Amygdala (tissue), 56 donors: ENCODE results near the gene SP4.

Experiments used
- DNase-seq, 56 donors: peaks; one replicate each; lab custom pipeline; 2025; lab: John Stamatoyannopoulos, UW

SP4 gene

DNA sequence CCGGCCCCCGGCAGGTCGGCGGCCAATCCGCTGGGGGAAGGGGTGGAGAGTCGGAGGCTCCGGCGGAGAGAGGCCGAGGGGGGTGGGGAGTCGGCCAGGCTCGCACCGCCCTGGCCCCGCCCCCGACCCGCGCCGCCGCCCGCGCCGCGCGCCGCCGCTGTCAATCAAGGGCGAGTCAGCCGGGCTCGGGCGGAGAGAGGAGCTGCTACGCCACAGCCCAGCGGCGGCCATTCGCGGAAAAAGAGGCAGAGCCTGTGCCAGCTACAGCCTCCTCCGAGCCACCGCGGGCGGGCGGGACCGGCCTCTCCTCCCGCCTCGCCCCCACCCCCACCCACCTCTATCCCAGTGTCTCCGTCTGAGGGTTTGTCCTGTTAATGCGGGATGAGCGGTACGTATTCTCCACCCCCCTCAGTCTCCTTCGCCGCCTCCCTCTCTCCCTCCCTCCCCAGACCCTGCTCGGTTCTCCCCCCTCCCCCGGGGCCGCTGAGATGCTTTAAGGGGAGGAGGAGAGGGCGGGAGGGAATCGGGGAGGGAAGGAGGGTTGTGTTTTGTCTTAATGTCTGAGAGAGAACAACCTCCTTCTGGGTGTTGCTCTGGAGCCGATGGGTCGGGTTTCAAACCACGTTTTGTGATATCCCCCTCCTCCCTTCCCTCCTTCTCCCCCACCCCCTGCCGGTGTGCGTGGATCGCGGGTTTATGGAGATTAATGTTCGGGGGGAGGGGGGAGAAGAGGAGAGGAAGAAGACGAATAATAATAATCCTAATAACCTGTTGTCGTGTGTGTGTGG lies at the start of gene SP4:
Gene SP4 (plus strand): TSS at position 213 of the 788 bp plus-strand sequence. CDS start 169 bp downstream, at position 382.
- peak; percentile 60 to 98 (median 93) for DNase-seq

GRCh38 chr7:21383227-21384220 lies 44.4 kb upstream of the SP4 start:
- no peak for DNase-seq

DNA sequence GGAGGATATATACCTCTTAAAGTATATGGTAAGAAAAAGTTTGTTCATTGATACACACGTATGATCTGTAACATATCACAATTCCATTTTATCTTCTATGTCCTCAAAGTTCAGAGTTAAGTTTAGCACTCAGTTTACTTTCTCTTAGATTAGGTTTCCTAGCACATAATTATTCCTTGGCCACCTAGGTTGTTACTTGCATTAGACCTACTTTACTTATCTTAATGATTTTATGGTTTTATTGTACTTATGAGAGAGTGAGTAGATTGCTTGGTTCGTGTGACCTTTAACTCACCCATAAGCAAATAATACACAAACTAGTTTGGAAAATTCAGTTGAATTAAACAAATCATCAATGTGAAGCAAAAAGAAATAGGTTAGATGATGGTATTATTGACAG lies 33.9 kb upstream of the SP4 start:
- no peak for DNase-seq

DNA sequence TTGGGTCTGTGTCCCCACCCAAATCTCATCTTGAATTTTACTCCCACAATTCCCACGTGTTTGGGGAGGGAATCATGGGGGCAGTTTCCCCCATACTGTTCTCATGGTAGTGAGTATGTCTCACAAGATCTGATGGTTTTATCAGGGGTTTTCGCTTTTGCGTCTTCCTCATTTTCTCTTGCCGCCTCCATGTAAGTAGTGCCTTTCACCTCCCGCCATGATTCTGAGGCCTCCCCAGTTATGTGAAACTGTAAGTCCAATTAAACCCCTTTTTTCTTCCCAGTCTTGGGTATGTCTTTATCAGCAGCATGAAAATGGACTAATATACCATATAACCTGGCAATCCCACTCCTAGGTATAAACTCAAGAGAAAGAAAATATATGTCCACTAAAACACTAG lies 25.9 kb upstream of the SP4 start:
- no peak for DNase-seq

DNA sequence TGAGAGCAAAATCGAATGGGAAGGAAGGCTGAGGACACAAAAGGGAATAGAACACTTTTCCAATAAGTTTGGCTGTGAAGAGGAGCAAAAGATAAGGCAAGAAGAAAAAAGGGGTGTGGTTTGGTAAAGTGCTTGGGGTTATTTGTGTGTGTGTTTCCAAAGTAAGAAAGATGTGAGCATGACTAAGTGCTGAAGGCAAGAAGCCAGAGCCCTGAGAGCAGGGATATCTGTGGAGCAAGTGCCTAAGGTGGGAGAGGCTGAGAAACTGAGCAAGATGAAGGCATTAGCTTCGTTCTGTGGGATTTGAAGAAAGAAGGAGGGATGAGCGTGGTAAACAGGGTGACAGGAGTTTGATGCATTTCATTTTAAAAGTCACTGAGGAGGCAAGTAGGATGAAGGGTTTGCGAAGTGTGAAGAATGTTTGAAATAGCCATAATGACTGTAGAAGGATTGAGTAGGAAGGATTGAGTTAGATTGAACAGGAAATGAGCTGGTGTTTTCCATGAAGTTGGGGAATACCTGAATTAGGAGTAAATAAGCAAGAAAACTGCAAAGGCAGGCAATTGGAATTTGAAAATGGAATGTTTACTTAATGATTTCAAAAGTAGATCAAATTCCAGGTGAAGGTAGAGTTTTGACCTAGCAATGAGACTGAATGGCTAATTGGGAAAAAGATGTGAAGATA lies 19.9 kb upstream of the SP4 start:
- DNase-seq: no peak

DNA sequence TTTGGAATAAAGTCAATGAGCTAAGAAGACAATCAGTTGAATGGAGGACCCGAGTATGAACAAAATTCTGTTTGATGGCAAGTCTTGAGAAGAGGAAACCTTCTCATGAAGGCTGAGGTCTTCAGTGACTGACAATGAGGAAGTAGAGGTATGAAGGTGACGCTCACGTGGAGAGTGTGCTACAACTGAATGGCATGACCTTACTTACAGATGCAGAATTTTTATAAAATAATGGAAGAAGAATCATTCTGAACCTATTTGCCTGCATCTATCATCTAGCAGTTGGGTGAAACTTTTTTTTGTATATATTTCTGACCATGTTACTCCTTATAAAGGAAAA lies 19.4 kb upstream of the SP4 start:
- DNase-seq: no peak

- DNase-seq: no peak
These were observed 15.5 kb upstream of the SP4 start for GRCh38 chr7:21412410-21412851.

- peak in 5 of 56 donors; percentile 3 to 16 (median 9) for DNase-seq
These were observed 14.9 kb upstream of the SP4 start for GRCh38 chr7:21412957-21413356.

GRCh38 chr7:21413502-21413901 lies 14.4 kb upstream of the SP4 start:
- no peak for DNase-seq

DNA sequence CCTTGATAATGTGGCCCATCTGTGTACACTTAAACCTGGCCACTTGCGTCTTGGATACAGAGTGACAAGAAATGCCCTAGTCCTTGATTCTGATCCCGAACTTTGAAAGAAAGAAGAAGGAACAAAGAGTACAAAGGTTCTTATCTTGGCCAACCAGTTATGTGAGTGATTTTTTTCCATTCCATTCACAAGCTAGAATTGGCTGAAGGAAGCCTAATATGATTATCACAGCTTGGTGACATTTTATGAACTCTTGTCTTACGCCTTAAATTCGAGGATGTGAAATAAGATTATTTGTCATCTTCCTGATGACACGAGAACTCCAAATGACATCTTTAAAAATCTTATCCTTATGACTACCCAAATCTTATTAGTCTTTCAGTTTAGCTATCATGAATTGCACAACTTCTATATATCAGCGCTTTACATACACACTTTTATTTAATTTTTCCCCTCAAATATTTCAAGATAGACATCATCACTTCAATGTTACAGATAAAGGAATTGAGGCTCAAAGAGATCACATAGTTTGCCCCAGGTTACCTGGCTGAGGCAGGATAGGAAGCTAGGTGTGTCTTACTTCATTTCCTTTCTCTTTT lies 13.0 kb upstream of the SP4 start:
- DNase-seq: no peak

DNA sequence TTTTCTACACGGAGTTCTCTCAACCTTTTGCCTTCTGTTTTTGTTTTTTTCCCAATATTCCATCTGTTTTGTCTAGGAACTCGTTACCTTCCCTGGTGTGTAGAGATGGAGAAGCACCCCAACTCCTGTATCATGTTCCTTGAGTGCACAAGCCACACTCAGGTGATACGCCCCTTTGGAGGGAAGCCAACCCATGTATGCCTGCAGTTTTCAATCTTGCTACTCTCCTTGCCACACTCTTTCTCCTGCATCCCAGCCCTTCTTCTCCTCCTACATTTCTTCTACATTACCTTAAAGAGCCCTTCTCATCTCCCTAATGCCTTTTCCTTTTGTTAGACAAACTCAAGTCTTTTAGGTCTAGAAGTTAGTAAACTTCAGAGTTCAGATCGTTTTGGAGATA lies 10.2 kb upstream of the SP4 start:
- DNase-seq: no peak

DNA sequence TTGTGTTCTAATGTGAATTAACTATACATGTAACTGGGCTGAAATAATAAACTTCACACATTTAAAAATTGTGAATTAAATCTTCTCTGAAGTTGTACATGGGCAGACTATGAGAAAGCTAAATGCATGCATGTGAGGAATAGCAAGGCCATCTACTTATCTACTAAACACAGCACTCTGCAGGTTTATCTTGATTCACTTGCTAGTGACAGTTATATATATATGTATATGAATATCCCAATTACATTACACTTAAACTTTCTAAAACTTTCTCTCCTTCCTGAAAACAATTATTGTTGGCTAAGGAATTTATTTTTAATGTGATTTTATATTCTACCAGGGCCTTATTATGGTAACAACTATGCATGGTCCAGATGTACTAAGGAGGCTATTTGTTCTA lies 5.1 kb upstream of the SP4 start:
- no peak for DNase-seq

- DNase-seq: no peak
These were observed 2.6 kb upstream of the SP4 start for GRCh38 chr7:21425290-21425689.

GRCh38 chr7:21426286-21427181 lies 1.3 kb upstream of the SP4 start:
- peak in 1 of 56 donors; percentile 36 for DNase-seq

- DNase-seq: peak; percentile 81 to 99 (median 98)
These were observed 557 bp upstream of the SP4 start for GRCh38 chr7:21427182-21427870.

DNA sequence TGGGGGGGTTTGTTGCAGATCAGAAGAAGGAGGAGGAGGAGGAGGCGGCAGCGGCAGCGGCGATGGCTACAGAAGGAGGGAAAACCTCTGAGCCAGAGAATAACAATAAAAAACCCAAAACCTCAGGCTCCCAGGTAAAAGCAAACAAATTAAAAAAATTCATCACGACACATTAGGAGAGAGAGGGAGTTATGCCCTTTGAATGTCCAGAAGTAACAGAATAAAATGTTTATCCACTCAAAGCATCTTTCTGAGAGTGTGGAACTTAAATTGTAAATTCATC lies 717 bp downstream of the SP4 start:
- no peak for DNase-seq

DNA sequence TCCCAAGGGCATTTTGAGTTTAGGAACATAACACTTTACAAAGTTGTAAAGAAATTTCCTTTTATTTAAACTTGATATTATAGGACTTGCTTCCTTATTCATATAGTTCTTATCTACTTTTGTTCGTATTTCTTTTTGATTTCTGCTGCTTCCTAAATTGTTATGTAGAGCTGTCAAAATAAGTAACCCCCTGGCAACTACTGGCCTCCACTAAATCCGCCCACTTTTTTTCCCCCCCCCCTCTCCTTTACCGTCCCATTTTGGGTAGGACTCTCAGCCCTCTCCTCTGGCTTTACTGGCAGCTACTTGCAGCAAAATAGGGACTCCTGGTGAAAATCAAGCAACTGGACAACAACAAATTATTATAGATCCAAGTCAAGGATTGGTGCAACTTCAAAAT lies 1.1 kb downstream of the SP4 start:
- DNase-seq: no peak

GRCh38 chr7:21429786-21430574 lies 2.1 kb downstream of the SP4 start:
- no peak for DNase-seq
